Esophagus muscularis mucosa (tissue), 4 donors: ENCODE data around the gene EVI5. TPM values are rescaled to one million over a fixed set of nuclear protein-coding genes. Genes with fewer than 3 reads are reported as not detected.

Source experiments
- DNase-seq: peaks from one replicate; pipeline ENCODE4 v3.0.0-alpha.2; 2017; ENCODE audit errors: extremely low spot score
- H3K27ac ChIP-seq, 4 donors: fragments of 200-600 bp; sonication (generic); replicated peaks in 1 of 4; 1 replicate in 3 of 4; 2 replicates in 1 of 4; pipeline ENCODE4 v1.5.1; 2016 to 2019; ENCODE audit warnings: mild to moderate bottlenecking in 1 of 4
- H3K27me3 ChIP-seq, 4 donors: fragments of 200-600 bp; sonication (generic); one replicate each; pipeline versions ENCODE4 v1.5.1 to v1.6.0; 2016 to 2019
- H3K36me3 ChIP-seq, 4 donors: fragments of 200-600 bp; sonication (generic); one replicate each; pipeline ENCODE4 v1.5.1; 2016 to 2019
- H3K4me1 ChIP-seq, 4 donors: fragments of 200-600 bp; sonication (generic); one replicate each; pipeline ENCODE4 v1.5.1; 2016 to 2019
- H3K4me3 ChIP-seq, 4 donors: fragments of 200-600 bp; sonication (generic); 1 replicate in 2 of 4; 2 replicates in 2 of 4; pipeline ENCODE4 v1.5.1; 2016 to 2019; ENCODE audit warnings: mild to moderate bottlenecking in 4 of 4, moderate library complexity in 1 of 4
- H3K9me3 ChIP-seq, 4 donors: fragments of 200-600 bp; sonication (generic); 1 replicate in 3 of 4; 2 replicates in 1 of 4; pipeline ENCODE4 v1.5.1; 2016 to 2019
- CTCF ChIP-seq, 3 experiments: fragments of 200-600 bp in 2 of 3; fragments of 450-650 bp in 1 of 3; sonication (generic) in 2 of 3; IDR thresholded peaks; one replicate each; pipeline ENCODE4 v1.5.1; 2017 to 2019; ENCODE audit warnings: antibody characterized with exemption in 3 of 3, mild to moderate bottlenecking in 2 of 3, moderate library complexity in 1 of 3
- EP300 ChIP-seq: sonication (generic); formaldehyde crosslinking; IDR thresholded peaks from one replicate; pipeline ENCODE4 v1.6.1; 2017; ENCODE audit warnings: antibody characterized with exemption
- POLR2A ChIP-seq: fragments of 450-650 bp; IDR thresholded peaks from one replicate; pipeline ENCODE4 v1.6.1; 2017; ENCODE audit warnings: antibody characterized with exemption, moderate library complexity, mild to moderate bottlenecking, low read depth
- POLR2AphosphoS5 ChIP-seq, 2 donors: sonication (generic); formaldehyde crosslinking; IDR thresholded peaks; one replicate each; pipeline ENCODE4 v1.6.1; 2017; ENCODE audit warnings: antibody characterized with exemption in 2 of 2
- WGBS: methylation state at CpG from one replicate; pipeline ENCODE4 v1.1.5; 2018; 5-methylcytosine and 5-hydroxymethylcytosine counted together
- intact Hi-C: fragments of 100-400 bp; cut with DNase I; formaldehyde crosslinking; loops from one replicate; pipeline ENCODE4 v1.15.1; 2023
- total RNA-seq, 4 donors: library from RNA; depleted of rRNA; stranded (reverse); fragments of >200 nt; gene quantifications; one replicate each; pipeline versions ENCODE4 v1.1.0 to v1.2.1, GENCODE V29; 2016

The EVI5 gene
- total RNA-seq, 4 donors from 2014 or later: 32.3 to 55.2 (median 40.4) TPM

GRCh38 chr1:92493139-92493538 lies 291.8 kb downstream of the EVI5 start:
- H3K4me1 ChIP-seq: no peaks in the 10 kb centered on the region
- TF ChIP-seq POLR2AphosphoS5 (IDR thresholded peaks at IDR 0.05) (no peak), POLR2A (no peak), CTCF (IDR thresholded peaks at IDR 0.05) (no peak), EP300 (no peak)
- 94% methylated on average over 4 of the region's 4 CpGs for WGBS
- intact Hi-C loops: no loop called here
- H3K4me3 ChIP-seq: no peak overlapping the region
- no peaks in the 10 kb centered on the region for H3K36me3 ChIP-seq
- H3K27ac ChIP-seq: no peak overlapping the region
- H3K9me3 ChIP-seq: no peaks in the 10 kb centered on the region
- peaks cover 0 to 27% (median 0%) of the 10 kb centered on the region in 4 donors for H3K27me3 ChIP-seq
- no peak for DNase-seq

GRCh38 chr1:92488832-92489231 lies 296.1 kb downstream of the EVI5 start:
- DNase-seq: no peak
- H3K27me3 ChIP-seq: peaks cover 12 to 54% (median 35%) of the 10 kb centered on the region in 4 donors
- H3K9me3 ChIP-seq: no peaks in the 10 kb centered on the region
- peaks cover 25 to 33% (median 32%) of the 10 kb centered on the region in 4 donors for H3K4me1 ChIP-seq
- intact Hi-C loops: no loop called here
- H3K27ac ChIP-seq: no peak overlapping the region
- H3K36me3 ChIP-seq: no peaks in the 10 kb centered on the region
- TF ChIP-seq CTCF (IDR thresholded peaks at IDR 0.05) (no peak), POLR2A (no peak), EP300 (no peak), POLR2AphosphoS5 (IDR thresholded peaks at IDR 0.05) (no peak)
- no peak overlapping the region for H3K4me3 ChIP-seq
- 82% methylated on average over 3 of the region's 3 CpGs for WGBS

DNA sequence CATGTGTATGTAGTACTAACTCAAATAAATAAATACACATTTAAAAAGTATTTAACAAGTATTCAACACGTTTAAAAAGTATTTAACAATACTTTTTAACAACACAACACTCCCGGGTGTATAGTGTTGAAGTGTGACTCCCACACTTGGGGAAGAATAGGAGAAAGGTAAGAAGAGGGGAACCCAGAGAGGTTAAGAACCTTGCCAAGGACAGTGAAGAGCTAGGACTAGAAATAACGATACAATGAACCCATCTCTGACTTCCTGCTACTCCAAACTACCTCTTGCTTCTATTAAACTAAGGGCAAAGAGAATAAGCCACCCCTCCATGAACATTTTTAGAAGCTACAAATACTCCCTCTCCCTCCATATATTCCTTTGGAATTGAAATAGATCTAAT lies 296.5 kb downstream of the EVI5 start:
- no peak for DNase-seq
- 52% methylated on average over 3 of the region's 3 CpGs for WGBS
- intact Hi-C loops: no loop called here
- no peaks in the 10 kb centered on the region for H3K36me3 ChIP-seq
- H3K9me3 ChIP-seq: no peaks in the 10 kb centered on the region
- no peak overlapping the region for H3K27ac ChIP-seq
- no peak overlapping the region for H3K4me3 ChIP-seq
- H3K27me3 ChIP-seq: peaks cover 15 to 58% (median 39%) of the 10 kb centered on the region in 4 donors
- TF ChIP-seq POLR2A: no peak
- no peak for TF ChIP-seq EP300
- TF ChIP-seq CTCF (IDR thresholded peaks at IDR 0.05): no peak
- TF ChIP-seq POLR2AphosphoS5 (IDR thresholded peaks at IDR 0.05): no peak
- H3K4me1 ChIP-seq: peaks cover 29 to 37% (median 36%) of the 10 kb centered on the region in 4 donors

DNA sequence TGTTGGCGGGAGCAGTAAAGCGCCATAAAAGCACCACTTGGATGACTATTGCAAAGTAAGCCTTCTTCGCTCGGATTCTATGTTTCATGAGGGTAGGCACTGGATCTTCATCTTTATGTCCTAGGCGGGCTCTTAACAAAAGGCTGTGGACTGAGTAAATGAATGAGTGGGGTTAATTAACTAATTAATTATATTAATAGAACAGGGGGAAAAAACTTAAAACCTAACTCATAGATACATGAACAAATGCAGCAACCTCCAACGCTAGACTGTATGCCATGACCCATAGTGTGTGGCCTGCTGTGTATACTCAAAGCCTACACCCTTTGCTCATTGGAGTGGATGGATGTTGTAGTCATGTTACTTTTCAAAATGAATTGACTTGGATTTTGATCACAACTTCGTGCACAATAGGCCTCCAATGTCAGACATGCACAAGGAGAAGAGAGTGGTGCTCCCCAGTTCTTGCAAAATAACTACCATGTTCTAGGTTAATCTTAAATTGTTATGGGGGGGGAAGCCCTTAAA lies 297.8 kb downstream of the EVI5 start:
- TF ChIP-seq POLR2A (no peak), POLR2AphosphoS5 (IDR thresholded peaks at IDR 0.05) (no peak), CTCF (IDR thresholded peaks at IDR 0.05) (no peak), EP300 (no peak)
- no peak for DNase-seq
- Histone ChIP-seq H3K4me3 (peak overlapping the region; percentile 48 to 57 (median 54)), H3K4me1 (peaks cover 41 to 49% (median 48%) of the 10 kb centered on the region in 4 donors), H3K9me3 (no peaks in the 10 kb centered on the region), H3K27ac (no peak overlapping the region), H3K27me3 (peaks cover 20 to 71% (median 52%) of the 10 kb centered on the region in 4 donors), H3K36me3 (no peaks in the 10 kb centered on the region)
- WGBS: 67% methylated on average over 7 of the region's 7 CpGs
- intact Hi-C loops: no loop called here
